Neural crest cell (in vitro differentiated cells): ENCODE data around the gene C5AR2. TPM values are rescaled to one million over a fixed set of nuclear protein-coding genes. Genes with fewer than 3 reads are reported as not detected.
A peak's percentile ranks its signal among the peaks of the same experiment; 100 is the strongest.

Source experiments
- DNase-seq: peaks from one replicate; pipeline ENCODE4 v3.0.0; 2021; ENCODE audit warnings: low read depth, mixed read lengths, low spot score
- H3K27ac Mint-ChIP-seq: one replicate; pipeline ENCODE4 v1.8.0; 2021; ENCODE audit warnings: mild to moderate bottlenecking, mixed read lengths; ENCODE audit not compliant: unreplicated experiment
- H3K27me3 Mint-ChIP-seq: 2 replicates; pipeline ENCODE4 v1.8.0; 2021; ENCODE audit warnings: low read depth, mild to moderate bottlenecking, mixed read lengths
- H3K36me3 Mint-ChIP-seq: 2 replicates; pipeline ENCODE4 v1.8.0; 2021; ENCODE audit warnings: low read depth, mild to moderate bottlenecking, mixed read lengths
- H3K4me1 Mint-ChIP-seq: 2 replicates; pipeline ENCODE4 v1.8.0; 2021; ENCODE audit warnings: mixed read lengths
- H3K4me3 Mint-ChIP-seq: one replicate; pipeline ENCODE4 v1.8.0; 2021; ENCODE audit warnings: mild to moderate bottlenecking, mixed read lengths
- H3K9me3 Mint-ChIP-seq: 2 replicates; pipeline ENCODE4 v1.8.0; 2021; ENCODE audit warnings: mixed read lengths
- total RNA-seq: library from RNA; stranded (reverse); gene quantifications from 2 replicates; pipeline ENCODE4 v1.2.1, GENCODE V29; 2021
- TF ChIP-seq, protein P1 (sequence below): fragments of 200-600 bp; sonication (generic); conservative IDR thresholded peaks from 2 replicates; pipeline ENCODE4 v1.5.0; 2021; ENCODE audit warnings: antibody characterized with exemption, mild to moderate bottlenecking

The C5AR2 gene
- total RNA-seq, 1 donor from 2014 or later = not detected

- no peaks in the 10 kb centered on the region for H3K36me3 Mint-ChIP-seq
- H3K4me3 Mint-ChIP-seq = no peak overlapping the region
- H3K27ac Mint-ChIP-seq = no peak overlapping the region
- TF ChIP-seq, protein P1, sequence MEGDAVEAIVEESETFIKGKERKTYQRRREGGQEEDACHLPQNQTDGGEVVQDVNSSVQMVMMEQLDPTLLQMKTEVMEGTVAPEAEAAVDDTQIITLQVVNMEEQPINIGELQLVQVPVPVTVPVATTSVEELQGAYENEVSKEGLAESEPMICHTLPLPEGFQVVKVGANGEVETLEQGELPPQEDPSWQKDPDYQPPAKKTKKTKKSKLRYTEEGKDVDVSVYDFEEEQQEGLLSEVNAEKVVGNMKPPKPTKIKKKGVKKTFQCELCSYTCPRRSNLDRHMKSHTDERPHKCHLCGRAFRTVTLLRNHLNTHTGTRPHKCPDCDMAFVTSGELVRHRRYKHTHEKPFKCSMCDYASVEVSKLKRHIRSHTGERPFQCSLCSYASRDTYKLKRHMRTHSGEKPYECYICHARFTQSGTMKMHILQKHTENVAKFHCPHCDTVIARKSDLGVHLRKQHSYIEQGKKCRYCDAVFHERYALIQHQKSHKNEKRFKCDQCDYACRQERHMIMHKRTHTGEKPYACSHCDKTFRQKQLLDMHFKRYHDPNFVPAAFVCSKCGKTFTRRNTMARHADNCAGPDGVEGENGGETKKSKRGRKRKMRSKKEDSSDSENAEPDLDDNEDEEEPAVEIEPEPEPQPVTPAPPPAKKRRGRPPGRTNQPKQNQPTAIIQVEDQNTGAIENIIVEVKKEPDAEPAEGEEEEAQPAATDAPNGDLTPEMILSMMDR = no peak
- no peaks in the 10 kb centered on the region for H3K9me3 Mint-ChIP-seq
- peaks cover 13% of the 10 kb centered on the region for H3K27me3 Mint-ChIP-seq
- DNase-seq = no peak
- peaks cover 5% of the 10 kb centered on the region for H3K4me1 Mint-ChIP-seq
These were observed 28.0 kb upstream of the C5AR2 start for GRCh38 chr19:47303966-47304365.

DNA sequence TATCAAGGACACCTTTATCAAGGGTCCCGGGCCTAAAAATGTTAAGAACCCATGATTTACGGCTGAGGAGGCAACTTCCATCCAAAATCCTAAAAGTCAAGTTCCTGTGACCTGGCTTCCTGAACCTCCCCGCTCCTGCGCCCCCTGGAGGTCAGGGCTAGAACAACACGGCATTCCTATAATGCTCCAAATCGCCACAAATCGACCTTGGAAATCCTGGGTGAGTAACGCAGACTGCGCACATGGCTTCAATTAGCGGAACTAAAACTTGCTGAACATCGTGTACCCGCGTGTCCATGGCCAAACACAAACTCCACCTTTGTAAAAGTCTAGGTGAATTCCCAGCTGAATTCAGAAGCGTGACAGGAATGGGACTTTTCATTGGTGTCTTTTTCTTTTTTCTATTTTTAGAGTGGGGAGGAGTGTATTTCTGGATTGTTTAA, 26.6 kb upstream of the C5AR2 start:
- Mint-ChIP-seq H3K27me3 (peaks cover 19% of the 10 kb centered on the region), H3K27ac (no peak overlapping the region), H3K4me3 (no peak overlapping the region), H3K36me3 (no peaks in the 10 kb centered on the region), H3K4me1 (peaks cover 5% of the 10 kb centered on the region), H3K9me3 (no peaks in the 10 kb centered on the region)
- peak; percentile 75 for DNase-seq
- TF ChIP-seq, protein P1 = peak; percentile 93

DNA sequence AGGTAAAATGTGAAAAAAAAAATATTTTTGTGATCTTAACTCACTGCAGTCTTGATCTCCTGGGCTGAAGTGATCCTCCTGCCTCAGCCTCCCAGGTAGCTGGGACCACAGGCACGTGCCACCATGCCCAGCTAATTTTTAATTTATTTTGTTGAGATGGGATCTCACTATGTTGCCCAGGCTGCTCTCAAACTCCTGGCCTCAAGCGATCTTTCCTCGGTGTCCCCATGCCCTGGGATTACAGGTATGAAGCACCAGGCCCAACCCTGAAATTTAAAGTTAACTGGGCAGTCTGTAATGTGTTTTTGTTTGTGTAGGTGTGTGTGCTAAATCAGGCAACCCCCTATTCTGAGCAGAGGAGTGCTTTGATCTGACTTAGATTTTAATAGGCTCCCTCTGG, 25.7 kb upstream of the C5AR2 start:
- H3K27ac Mint-ChIP-seq = no peak overlapping the region
- no peak overlapping the region for H3K4me3 Mint-ChIP-seq
- TF ChIP-seq, protein P1 = no peak
- DNase-seq = no peak
- H3K27me3 Mint-ChIP-seq = peaks cover 21% of the 10 kb centered on the region
- H3K9me3 Mint-ChIP-seq = no peaks in the 10 kb centered on the region
- peaks cover 5% of the 10 kb centered on the region for H3K4me1 Mint-ChIP-seq
- no peaks in the 10 kb centered on the region for H3K36me3 Mint-ChIP-seq

DNA sequence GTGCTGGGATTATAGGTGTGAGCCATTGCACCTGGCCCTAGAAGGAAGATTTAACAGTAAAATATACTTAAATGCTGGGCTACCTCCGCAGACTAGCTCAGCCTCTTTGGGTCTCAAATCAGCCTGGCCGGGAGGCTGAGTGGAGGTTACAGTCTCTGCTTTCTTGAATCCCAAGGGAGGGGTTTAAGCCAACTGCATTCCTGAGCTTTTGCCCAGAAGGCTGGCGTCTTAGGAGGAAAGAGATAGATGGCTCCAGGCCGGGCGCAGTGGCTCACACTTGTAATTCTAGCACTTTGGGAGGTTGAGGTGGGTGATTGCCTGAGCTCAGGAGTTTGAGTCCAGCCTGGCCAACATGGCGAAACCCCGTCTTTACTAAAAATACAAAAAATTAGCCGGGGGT, 22.9 kb upstream of the C5AR2 start:
- Mint-ChIP-seq H3K27me3 (peaks cover 25% of the 10 kb centered on the region), H3K4me3 (no peak overlapping the region), H3K27ac (no peak overlapping the region), H3K36me3 (no peaks in the 10 kb centered on the region), H3K9me3 (no peaks in the 10 kb centered on the region), H3K4me1 (peaks cover 5% of the 10 kb centered on the region)
- no peak for DNase-seq
- TF ChIP-seq, protein P1 = no peak

GRCh38 chr19:47309608-47310007, 22.4 kb upstream of the C5AR2 start, which contains the start of gene C5AR1:
C5AR1 (plus strand) TSS chr19:47309861; CDS start chr19:47309896, 35 bp downstream.
- no peak for DNase-seq
- Mint-ChIP-seq H3K4me1 (peaks cover 5% of the 10 kb centered on the region), H3K4me3 (no peak within 1 kb of the TSS), H3K36me3 (no peaks in the 10 kb centered on the region), H3K27me3 (peaks cover 26% of the 10 kb centered on the region), H3K9me3 (no peaks in the 10 kb centered on the region), H3K27ac (no peak within 1 kb of the TSS)
- TF ChIP-seq, protein P1 = no peak
